Esophagus squamous epithelium (tissue), 5 donors: Measurements from ENCODE around the gene LGR4. TPM values are rescaled to one million over a fixed set of nuclear protein-coding genes. Genes with fewer than 3 reads are reported as not detected.
A peak's percentile ranks its signal among the peaks of the same experiment; 100 is the strongest.

Source experiments
- DNase-seq: peaks from one replicate; lab custom pipeline; 2025; lab: John Stamatoyannopoulos, UW
- H3K27ac ChIP-seq, 4 donors: fragments of 200-600 bp; sonication (generic); one replicate each; pipeline ENCODE4 v1.5.1; 2016 to 2019; ENCODE audit warnings: mild to moderate bottlenecking in 1 of 4
- H3K27me3 ChIP-seq, 4 donors: fragments of 200-600 bp; sonication (generic); 1 replicate in 3 of 4; 2 replicates in 1 of 4; pipeline versions ENCODE4 v1.5.1 to v1.6.0; 2017 to 2021; ENCODE audit warnings: antibody characterized with exemption in 1 of 4
- H3K36me3 ChIP-seq, 3 donors: fragments of 200-600 bp; sonication (generic); one replicate each; pipeline ENCODE4 v1.5.1; 2016 to 2019
- H3K4me1 ChIP-seq, 3 donors: fragments of 200-600 bp; sonication (generic); one replicate each; pipeline ENCODE4 v1.5.1; 2017 to 2019
- H3K4me3 ChIP-seq, 4 donors: fragments of 200-600 bp; sonication (generic); 1 replicate in 3 of 4; 2 replicates in 1 of 4; pipeline ENCODE4 v1.5.1; 2016 to 2019; ENCODE audit warnings: mild to moderate bottlenecking in 2 of 4, moderate library complexity in 1 of 4
- H3K9me3 ChIP-seq, 3 donors: fragments of 200-600 bp; sonication (generic); one replicate each; pipeline ENCODE4 v1.5.1; 2016 to 2019
- POLR2A ChIP-seq, 4 donors: fragments of 450-650 bp; IDR thresholded peaks; one replicate each; pipeline ENCODE4 v1.6.1; 2017; ENCODE audit warnings: antibody characterized with exemption in 4 of 4, mild to moderate bottlenecking in 4 of 4, moderate library complexity in 3 of 4
- WGBS, 2 donors: methylation state at CpG; one replicate each; pipeline ENCODE4 v1.1.5; 2018; 5-methylcytosine and 5-hydroxymethylcytosine counted together
- intact Hi-C: fragments of 100-400 bp; cut with DNase I; formaldehyde crosslinking; loops from one replicate; pipeline ENCODE4 v1.15.0; 2022
- total RNA-seq, 4 donors: library from RNA; depleted of rRNA; stranded (reverse); fragments of >200 nt; gene quantifications; one replicate each; pipeline ENCODE4 v1.1.0, GENCODE V29; 2016
- TF ChIP-seq, protein P1 (sequence below), 6 experiments: fragments of 450-650 bp in 4 of 6; fragments of 200-600 bp in 2 of 6; sonication (generic) in 2 of 6; IDR thresholded peaks; one replicate each; pipeline ENCODE4 v1.5.1; 2016 to 2019; ENCODE audit warnings: antibody characterized with exemption in 6 of 6, mild to moderate bottlenecking in 4 of 6, moderate library complexity in 4 of 6
- donor health status: DM: yes; HTN: yes; CAD: no.

Gene LGR4
- total RNA-seq, 4 donors from 2014 or later = 22.3 to 45.6 (median 35.1) TPM

DNA sequence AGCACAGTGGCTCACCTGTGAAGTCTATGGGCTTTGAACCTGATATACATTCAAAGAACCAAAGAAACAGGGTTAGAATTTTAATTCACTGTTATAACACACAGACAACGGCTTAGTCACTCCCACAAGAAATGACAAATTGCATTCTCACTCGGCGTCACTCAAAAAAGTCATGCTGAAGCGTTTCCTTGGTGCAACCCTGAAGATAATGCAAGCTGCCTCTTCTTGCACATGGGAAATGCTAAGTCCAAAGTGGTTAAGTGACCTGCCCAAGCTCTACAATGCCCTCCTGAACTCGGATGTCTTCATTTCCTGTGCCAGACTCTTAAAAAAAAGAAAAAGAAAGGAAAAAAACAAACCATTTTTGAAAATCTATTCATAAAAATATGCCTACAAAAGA, 10.0 kb downstream of the LGR4 start:
- H3K9me3 ChIP-seq = no peaks in the 10 kb centered on the region
- intact Hi-C loops = no loop called here
- peak overlapping the region in 3 of 4 donors; percentile 23 to 73 (median 31) for H3K27ac ChIP-seq
- no peaks in the 10 kb centered on the region for H3K27me3 ChIP-seq
- H3K36me3 ChIP-seq = no peaks in the 10 kb centered on the region
- DNase-seq = no peak
- H3K4me1 ChIP-seq = peaks cover 3 to 71% (median 39%) of the 10 kb centered on the region in 3 donors
- TF ChIP-seq POLR2A (IDR thresholded peaks at IDR 0.05) = no peak
- WGBS, 2 donors = 17 to 47% methylated on average over 5 of the region's 5 CpGs
- no peak overlapping the region for H3K4me3 ChIP-seq

DNA sequence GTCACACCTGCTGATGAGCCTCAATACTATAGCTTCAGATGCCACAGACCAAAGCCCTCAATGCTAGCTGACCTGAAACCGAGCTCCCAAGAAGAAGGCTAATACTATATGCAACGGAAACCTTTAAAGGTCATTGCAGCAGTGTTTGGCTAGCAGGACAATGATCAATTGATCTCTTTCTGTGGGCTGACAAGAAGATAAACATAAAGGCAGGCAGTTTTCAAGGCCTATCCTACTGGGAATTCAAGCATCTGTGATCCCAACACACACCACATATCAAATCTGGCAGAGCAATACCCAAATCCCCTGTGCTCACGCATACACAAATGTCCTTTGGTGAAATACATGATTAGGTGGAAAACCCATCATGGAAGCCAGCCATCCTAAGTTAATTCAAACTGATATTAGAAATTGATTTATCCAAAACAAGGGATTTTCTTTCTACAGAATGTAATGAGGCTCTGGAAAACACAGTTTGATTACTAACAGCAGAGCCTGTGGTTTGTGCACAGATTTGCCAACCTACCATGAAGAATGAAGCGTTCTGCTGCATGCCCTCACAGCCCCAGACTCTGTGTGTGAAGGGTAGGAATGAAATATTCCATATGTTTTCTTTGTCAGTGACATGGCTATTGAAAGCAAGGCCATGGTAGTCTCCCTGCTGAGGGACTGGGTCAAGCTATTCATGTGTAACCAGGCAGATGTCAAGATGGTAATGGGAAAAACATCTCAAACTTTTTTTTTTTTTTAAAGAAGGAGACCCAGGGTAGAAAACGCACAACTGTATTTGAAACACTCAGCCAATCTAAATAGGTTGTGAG, 12.2 kb downstream of the LGR4 start:
- Histone ChIP-seq H3K4me3 (no peak overlapping the region), H3K36me3 (no peaks in the 10 kb centered on the region), H3K9me3 (no peaks in the 10 kb centered on the region), H3K27me3 (no peaks in the 10 kb centered on the region), H3K27ac (no peak overlapping the region), H3K4me1 (peaks cover 0 to 71% (median 29%) of the 10 kb centered on the region in 3 donors)
- intact Hi-C loops = no loop called here
- TF ChIP-seq, protein P1, sequence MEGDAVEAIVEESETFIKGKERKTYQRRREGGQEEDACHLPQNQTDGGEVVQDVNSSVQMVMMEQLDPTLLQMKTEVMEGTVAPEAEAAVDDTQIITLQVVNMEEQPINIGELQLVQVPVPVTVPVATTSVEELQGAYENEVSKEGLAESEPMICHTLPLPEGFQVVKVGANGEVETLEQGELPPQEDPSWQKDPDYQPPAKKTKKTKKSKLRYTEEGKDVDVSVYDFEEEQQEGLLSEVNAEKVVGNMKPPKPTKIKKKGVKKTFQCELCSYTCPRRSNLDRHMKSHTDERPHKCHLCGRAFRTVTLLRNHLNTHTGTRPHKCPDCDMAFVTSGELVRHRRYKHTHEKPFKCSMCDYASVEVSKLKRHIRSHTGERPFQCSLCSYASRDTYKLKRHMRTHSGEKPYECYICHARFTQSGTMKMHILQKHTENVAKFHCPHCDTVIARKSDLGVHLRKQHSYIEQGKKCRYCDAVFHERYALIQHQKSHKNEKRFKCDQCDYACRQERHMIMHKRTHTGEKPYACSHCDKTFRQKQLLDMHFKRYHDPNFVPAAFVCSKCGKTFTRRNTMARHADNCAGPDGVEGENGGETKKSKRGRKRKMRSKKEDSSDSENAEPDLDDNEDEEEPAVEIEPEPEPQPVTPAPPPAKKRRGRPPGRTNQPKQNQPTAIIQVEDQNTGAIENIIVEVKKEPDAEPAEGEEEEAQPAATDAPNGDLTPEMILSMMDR (IDR thresholded peaks at IDR 0.05) = no peak
- 89 to 91% methylated on average over 5 of the region's 5 CpGs for WGBS, 2 donors
- no peak for DNase-seq

DNA sequence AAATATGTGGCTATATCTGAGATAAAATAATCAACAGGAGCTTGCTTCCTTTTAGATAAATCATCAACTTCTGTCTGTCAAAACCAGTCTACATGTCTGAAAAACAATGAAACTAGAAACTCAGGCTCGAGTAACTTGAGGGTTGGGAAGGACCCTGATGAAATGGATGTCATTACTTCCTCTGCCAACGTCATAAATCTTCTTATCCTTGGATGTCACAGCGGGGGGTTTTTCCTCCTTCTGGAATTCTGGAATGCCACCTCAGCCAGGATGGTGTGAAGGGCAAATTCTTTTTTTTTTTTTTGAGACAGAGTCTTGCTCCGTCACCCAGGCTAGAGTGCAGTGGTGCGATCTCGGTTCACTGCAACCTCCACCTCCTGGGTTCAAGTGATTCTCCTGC, 13.4 kb downstream of the LGR4 start:
- TF ChIP-seq, protein P1 (IDR thresholded peaks at IDR 0.05) = no peak
- TF ChIP-seq POLR2A (IDR thresholded peaks at IDR 0.05) = no peak
- Histone ChIP-seq H3K4me1 (peaks cover 0 to 68% (median 18%) of the 10 kb centered on the region in 3 donors), H3K9me3 (no peaks in the 10 kb centered on the region), H3K27me3 (no peaks in the 10 kb centered on the region), H3K36me3 (no peaks in the 10 kb centered on the region), H3K27ac (no peak overlapping the region), H3K4me3 (no peak overlapping the region)
- no peak for DNase-seq
- intact Hi-C loops = no loop called here
- 78 to 79% methylated on average over 6 of the region's 6 CpGs for WGBS, 2 donors

DNA sequence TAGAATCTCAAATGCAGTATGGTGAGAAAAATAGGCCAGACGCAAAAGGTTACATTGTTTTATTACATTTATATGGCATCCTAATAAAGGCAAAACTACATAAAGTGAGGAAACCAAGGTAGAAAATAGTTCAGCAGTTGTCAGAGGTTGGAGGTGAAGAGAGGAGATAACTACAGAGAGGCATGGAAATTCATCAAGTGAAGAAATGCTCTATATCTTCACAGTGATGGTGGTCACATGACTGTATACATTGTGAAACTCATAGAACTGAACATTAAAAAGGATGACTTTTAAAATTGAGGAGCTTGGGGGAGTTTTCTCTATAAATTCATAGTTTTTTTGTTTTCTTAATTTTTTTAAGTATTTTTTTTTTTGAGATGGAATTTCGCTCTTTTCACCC, 14.4 kb downstream of the LGR4 start:
- Histone ChIP-seq H3K36me3 (no peaks in the 10 kb centered on the region), H3K4me3 (no peak overlapping the region), H3K27ac (no peak overlapping the region), H3K9me3 (no peaks in the 10 kb centered on the region), H3K4me1 (peaks cover 0 to 68% (median 11%) of the 10 kb centered on the region in 3 donors), H3K27me3 (no peaks in the 10 kb centered on the region)
- TF ChIP-seq, protein P1 (IDR thresholded peaks at IDR 0.05) = no peak
- no peak for TF ChIP-seq POLR2A (IDR thresholded peaks at IDR 0.05)
- no peak for DNase-seq
- intact Hi-C loops = no loop called here
- 91 to 97% methylated on average over 2 of the region's 2 CpGs for WGBS, 2 donors

DNA sequence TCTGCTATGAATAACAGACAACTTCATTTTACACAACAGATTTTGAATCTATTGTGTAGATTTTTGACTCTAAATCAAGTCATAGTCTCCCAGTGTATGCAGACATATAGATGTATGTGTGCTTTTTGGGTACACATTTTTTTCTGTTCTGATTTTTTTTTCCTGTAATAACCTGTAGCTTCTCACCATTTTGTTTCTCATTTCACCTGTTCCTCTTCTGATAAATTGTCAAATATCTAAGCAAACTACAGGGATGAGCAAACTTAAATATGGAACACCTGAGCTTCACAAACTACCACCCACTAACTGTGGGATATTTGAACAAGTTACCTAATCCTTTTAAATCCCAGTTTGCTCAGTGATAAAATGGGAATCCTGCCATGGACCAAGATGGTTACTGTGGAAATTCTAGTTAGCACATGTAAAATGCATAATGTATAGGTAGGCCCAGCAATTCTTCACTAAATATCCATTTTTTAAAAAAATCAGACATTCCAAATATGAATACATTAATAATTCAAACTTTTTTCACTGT, 15.7 kb downstream of the LGR4 start:
- Histone ChIP-seq H3K27ac (peak overlapping the region in 1 of 4 donors; percentile 6), H3K36me3 (no peaks in the 10 kb centered on the region), H3K4me3 (no peak overlapping the region), H3K27me3 (no peaks in the 10 kb centered on the region), H3K9me3 (no peaks in the 10 kb centered on the region), H3K4me1 (peaks cover 0 to 68% (median 4%) of the 10 kb centered on the region in 3 donors)
- TF ChIP-seq, protein P1 (IDR thresholded peaks at IDR 0.05) = no peak
- no peak for TF ChIP-seq POLR2A (IDR thresholded peaks at IDR 0.05)
- intact Hi-C loops = no loop called here
- no peak for DNase-seq
